Keratinocyte (primary cell): ENCODE results near the gene RASEF.

Experiments used
- EZH2 ChIP-seq: IDR thresholded peaks from one replicate; pipeline ENCODE4 v1.6.1; 2012; ENCODE audit warnings: inconsistent platforms, mild to moderate bottlenecking, low read length, moderate library complexity
- TF ChIP-seq, protein P1 (sequence below), 3 experiments: IDR thresholded peaks in 1 of 3; conservative IDR thresholded peaks in 1 of 3; optimal IDR thresholded peaks in 1 of 3; 2 replicates in 2 of 3; 3 replicates in 1 of 3; pipeline versions ENCODE3 to v1.5.1; 2011; ENCODE audit warnings: low read length in 3 of 3, mild to moderate bottlenecking in 3 of 3, moderate library complexity in 2 of 3, control low read depth in 1 of 3, inconsistent platforms in 1 of 3; ENCODE audit not compliant: insufficient read depth in 2 of 3; ENCODE audit errors: extremely low read depth in 1 of 3

- TF ChIP-seq, protein P1, sequence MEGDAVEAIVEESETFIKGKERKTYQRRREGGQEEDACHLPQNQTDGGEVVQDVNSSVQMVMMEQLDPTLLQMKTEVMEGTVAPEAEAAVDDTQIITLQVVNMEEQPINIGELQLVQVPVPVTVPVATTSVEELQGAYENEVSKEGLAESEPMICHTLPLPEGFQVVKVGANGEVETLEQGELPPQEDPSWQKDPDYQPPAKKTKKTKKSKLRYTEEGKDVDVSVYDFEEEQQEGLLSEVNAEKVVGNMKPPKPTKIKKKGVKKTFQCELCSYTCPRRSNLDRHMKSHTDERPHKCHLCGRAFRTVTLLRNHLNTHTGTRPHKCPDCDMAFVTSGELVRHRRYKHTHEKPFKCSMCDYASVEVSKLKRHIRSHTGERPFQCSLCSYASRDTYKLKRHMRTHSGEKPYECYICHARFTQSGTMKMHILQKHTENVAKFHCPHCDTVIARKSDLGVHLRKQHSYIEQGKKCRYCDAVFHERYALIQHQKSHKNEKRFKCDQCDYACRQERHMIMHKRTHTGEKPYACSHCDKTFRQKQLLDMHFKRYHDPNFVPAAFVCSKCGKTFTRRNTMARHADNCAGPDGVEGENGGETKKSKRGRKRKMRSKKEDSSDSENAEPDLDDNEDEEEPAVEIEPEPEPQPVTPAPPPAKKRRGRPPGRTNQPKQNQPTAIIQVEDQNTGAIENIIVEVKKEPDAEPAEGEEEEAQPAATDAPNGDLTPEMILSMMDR (optimal IDR thresholded peaks at IDR 0.05 in 1 of 3, IDR thresholded peaks at IDR 0.05 in 1 of 3, conservative IDR thresholded peaks at IDR 0.05 in 1 of 3; ENCODE audit: extremely low read depth in 1 of 3, insufficient read depth in 2 of 3, low read length in 3 of 3): no peak
- TF ChIP-seq EZH2: no peak
These were observed 132.8 kb downstream of the RASEF start for GRCh38 chr9:82930116-82930515.
